Stimulated activated naive CD8-positive, alpha-beta T cell treated with anti-CD3 and anti-CD28 coated beads, Interleukin-15, amount 100 ng/mL, for 72 hours (primary cell): ENCODE results near the gene PDK2.
"Not testable (repeated sequence)": the region's sequence is repeated elsewhere in the genome, so short reads cannot be mapped to it uniquely, and the experiment has no call there.

Source experiments
- ATAC-seq: fragments of 150-1000 bp; cut with Tn5 transposase; 2 replicates; pipeline ENCODE4 v1.10.0; 2021; ENCODE audit warnings: mild to moderate bottlenecking, moderate library complexity
- DNase-seq, 2 donors: peaks; one replicate each; pipeline ENCODE4 v3.0.0; 2021 to 2022
- H3K27ac Mint-ChIP-seq, 2 donors: one replicate each; pipeline ENCODE4 v1.8.0; 2022; ENCODE audit warnings: mild to moderate bottlenecking in 2 of 2, mixed read lengths in 2 of 2, moderate library complexity in 2 of 2
- H3K27me3 Mint-ChIP-seq: one replicate; pipeline ENCODE4 v1.8.0; 2022; ENCODE audit warnings: mixed read lengths
- H3K4me1 Mint-ChIP-seq: one replicate; pipeline ENCODE4 v1.8.0; 2022; ENCODE audit warnings: mild to moderate bottlenecking, mixed read lengths
- H3K4me3 Mint-ChIP-seq, 2 donors: one replicate each; pipeline ENCODE4 v1.8.0; 2022; ENCODE audit warnings: mild to moderate bottlenecking in 2 of 2, mixed read lengths in 2 of 2, moderate library complexity in 1 of 2
- H3K9me3 Mint-ChIP-seq, 2 donors: one replicate each; pipeline ENCODE4 v1.8.0; 2022; ENCODE audit warnings: mixed read lengths in 2 of 2

PDK2 gene

GRCh38 chr17:50055055-50055425 is 40.1 kb upstream of the PDK2 start:
- Mint-ChIP-seq H3K4me1 (peaks cover 48% of the 10 kb centered on the region), H3K27me3 (peaks cover 29% of the 10 kb centered on the region), H3K27ac (peak overlapping the region in 1 of 2 donors; percentile 44), H3K9me3 (no peaks in the 10 kb centered on the region), H3K4me3 (peak overlapping the region; percentile 84 to 93)
- DNase-seq = no peak
- ATAC-seq = peak; percentile 0

GRCh38 chr17:50055426-50056216 is 39.5 kb upstream of the PDK2 start, which contains the start of gene ITGA3:
Gene ITGA3 (plus strand): TSS chr17:50056110. CDS start chr17:50056440, 330 bp downstream.
- peak within 1 kb of the TSS; percentile 84 to 93 for H3K4me3 Mint-ChIP-seq
- peaks cover 44% of the 10 kb centered on the region for H3K4me1 Mint-ChIP-seq
- no peaks in the 10 kb centered on the region for H3K9me3 Mint-ChIP-seq
- DNase-seq (peak; percentile 26 to 64), ATAC-seq (peak; percentile 55)
- H3K27me3 Mint-ChIP-seq = peaks cover 29% of the 10 kb centered on the region
- peak within 1 kb of the TSS; percentile 44 to 66 for H3K27ac Mint-ChIP-seq

DNA sequence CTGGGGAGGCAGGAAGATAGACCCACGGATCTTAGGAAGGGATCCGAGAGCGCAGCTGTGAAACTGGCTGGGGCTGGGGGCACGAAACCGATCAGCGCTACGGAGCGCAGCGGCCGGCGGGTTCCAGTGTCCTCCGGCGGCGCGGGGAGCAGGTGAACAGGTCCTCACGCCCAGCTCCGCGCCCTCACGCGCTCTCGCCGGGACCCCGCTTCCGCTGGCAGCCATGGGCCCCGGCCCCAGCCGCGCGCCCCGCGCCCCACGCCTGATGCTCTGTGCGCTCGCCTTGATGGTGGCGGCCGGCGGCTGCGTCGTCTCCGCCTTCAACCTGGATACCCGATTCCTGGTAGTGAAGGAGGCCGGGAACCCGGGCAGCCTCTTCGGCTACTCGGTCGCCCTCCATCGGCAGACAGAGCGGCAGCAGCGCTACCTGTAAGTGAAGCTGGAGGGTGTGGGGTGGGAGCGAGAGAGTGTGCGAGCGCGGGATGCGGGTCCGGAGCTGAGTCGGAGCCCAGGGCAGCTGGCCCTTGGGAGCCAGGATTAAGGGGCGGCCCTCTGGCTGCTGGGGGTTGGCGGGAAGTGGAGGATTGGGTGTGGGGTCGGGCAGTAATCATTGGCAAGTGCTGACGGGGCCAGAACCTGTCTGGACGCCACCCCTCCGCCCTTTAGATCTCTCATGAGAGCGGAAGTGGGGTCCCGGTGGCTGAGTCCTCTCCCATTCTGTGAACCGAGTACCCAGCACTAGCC is 38.8 kb upstream of the PDK2 start:
- peaks cover 36% of the 10 kb centered on the region for H3K4me1 Mint-ChIP-seq
- DNase-seq = peak; percentile 68 to 78
- peaks cover 29% of the 10 kb centered on the region for H3K27me3 Mint-ChIP-seq
- peak overlapping the region; percentile 84 to 93 for H3K4me3 Mint-ChIP-seq
- peak overlapping the region in 1 of 2 donors; percentile 66 for H3K27ac Mint-ChIP-seq
- H3K9me3 Mint-ChIP-seq = no peaks in the 10 kb centered on the region
- ATAC-seq = peak; percentile 86

- no peak overlapping the region for H3K27ac Mint-ChIP-seq
- peaks cover 29% of the 10 kb centered on the region for H3K27me3 Mint-ChIP-seq
- no peaks in the 10 kb centered on the region for H3K9me3 Mint-ChIP-seq
- DNase-seq (no peak), ATAC-seq (no peak)
- H3K4me3 Mint-ChIP-seq = peak overlapping the region; percentile 84 to 93
- H3K4me1 Mint-ChIP-seq = peaks cover 31% of the 10 kb centered on the region
These were observed 38.2 kb upstream of the PDK2 start for GRCh38 chr17:50056961-50057330.

DNA sequence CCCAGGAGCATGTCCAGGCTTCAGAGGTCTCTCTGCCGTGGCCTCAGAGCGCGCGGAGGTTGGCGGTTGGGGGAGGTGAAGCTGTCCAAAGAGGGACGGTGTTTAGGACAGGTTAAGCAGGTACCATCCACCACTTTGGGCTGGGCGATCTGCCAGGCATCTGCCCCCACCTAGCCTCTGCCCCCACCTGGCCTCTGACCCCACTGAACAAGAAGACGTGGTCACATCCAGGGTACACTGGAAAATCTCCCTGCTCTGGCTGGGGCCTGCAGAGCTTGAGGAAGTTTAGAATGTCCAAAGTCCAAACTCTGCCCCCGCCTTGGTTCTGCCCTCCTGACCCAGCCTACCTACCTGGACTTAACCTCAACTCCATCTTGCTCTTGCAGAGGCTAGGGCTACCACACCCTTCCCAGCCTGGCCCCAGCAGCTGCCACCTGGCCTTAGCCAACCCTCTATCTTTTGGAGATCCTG is 37.6 kb upstream of the PDK2 start:
- Mint-ChIP-seq H3K4me1 (peaks cover 28% of the 10 kb centered on the region), H3K9me3 (no peaks in the 10 kb centered on the region), H3K27me3 (peaks cover 29% of the 10 kb centered on the region), H3K4me3 (peak overlapping the region; percentile 22 to 84), H3K27ac (no peak overlapping the region)
- no peak for ATAC-seq
- DNase-seq = no peak

DNA sequence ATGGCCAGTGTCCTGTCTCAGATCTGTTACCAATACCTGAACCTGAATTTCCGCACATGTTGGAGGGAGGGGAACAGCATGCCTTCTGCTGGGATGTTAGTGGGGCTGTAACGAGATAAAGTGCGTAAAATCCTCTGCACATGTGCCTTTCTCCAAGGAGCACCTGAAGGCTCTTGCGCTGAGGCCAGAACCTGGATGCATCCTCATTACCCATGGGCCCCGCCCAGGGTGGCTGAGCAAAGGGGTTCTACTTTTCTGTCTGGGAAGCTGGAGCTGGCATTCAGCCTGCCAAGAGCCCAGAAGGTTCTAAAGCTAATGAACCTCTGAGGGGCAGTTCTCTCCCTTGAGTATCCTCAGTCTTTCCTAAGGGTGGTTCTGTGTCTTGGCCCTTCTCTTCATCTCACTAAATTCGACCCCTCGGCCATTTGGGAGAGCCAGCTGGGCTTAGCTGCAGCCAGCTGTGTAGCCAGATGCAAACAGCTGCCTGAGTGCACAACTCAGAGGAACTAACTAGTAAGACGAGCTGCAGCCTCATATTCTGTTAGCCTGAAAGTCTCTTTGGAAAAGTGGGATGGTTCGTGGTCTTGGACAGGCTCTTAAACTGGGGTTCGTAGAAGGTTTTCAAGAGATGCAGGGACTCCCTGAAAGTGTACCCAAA is 36.7 kb upstream of the PDK2 start:
- H3K27ac Mint-ChIP-seq = no peak overlapping the region
- H3K4me3 Mint-ChIP-seq = no peak overlapping the region
- H3K4me1 Mint-ChIP-seq = peaks cover 28% of the 10 kb centered on the region
- ATAC-seq (no peak), DNase-seq (no peak)
- H3K9me3 Mint-ChIP-seq = no peaks in the 10 kb centered on the region
- peaks cover 22% of the 10 kb centered on the region for H3K27me3 Mint-ChIP-seq

DNA sequence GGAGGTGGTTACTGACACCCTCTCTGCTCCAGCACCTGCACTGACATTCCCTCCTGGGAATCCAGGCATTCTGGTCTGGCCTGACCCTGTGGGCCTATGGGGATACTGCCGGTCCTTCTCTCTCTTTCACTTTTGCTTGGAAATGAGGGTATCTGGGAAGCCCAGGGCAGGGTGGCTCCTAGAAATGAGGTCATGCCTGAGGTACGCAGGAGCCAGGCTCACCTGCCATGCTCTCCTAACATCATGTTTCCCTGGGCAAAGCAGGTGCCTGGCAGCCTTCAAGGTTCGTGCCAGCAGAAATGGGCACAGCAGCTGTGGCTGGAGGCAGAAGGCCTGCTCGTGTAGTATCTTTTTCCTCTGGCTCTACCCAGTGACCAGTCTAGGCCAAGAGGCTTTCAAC is 35.9 kb upstream of the PDK2 start:
- no peak overlapping the region for H3K4me3 Mint-ChIP-seq
- peaks cover 28% of the 10 kb centered on the region for H3K4me1 Mint-ChIP-seq
- peak overlapping the region in 1 of 2 donors; percentile 46 for H3K27ac Mint-ChIP-seq
- H3K27me3 Mint-ChIP-seq = peaks cover 21% of the 10 kb centered on the region
- DNase-seq (no peak), ATAC-seq (no peak)
- no peaks in the 10 kb centered on the region for H3K9me3 Mint-ChIP-seq

DNA sequence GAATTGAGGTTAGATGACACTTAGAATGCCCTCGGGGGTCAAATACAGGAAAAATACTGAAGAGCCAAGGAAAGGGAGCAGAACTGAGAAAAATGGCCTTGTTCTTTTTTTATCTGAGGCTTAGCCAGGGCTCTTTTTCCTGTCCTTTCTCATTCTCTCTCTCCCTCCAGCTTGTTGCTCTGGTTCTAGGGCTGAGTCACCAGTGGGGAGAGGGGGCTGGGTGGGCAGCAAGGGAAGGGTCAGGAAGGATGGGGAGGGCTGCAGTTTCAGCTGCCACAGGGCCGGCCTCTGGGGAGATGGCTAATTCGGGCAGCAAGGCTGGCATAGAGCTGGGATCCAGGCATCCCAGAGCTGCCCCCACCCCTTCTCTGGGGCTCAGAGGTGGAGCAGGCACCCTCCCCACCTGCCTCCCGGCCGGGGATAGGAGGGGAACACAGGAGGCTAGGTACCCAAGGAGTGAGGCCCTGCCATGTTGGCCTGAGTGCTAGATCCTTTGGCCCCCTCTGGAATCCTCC is 35.3 kb upstream of the PDK2 start:
- no peak for DNase-seq
- peaks cover 27% of the 10 kb centered on the region for H3K4me1 Mint-ChIP-seq
- peaks cover 20% of the 10 kb centered on the region for H3K27me3 Mint-ChIP-seq
- no peaks in the 10 kb centered on the region for H3K9me3 Mint-ChIP-seq
- peak overlapping the region in 1 of 2 donors; percentile 46 for H3K27ac Mint-ChIP-seq
- no peak for ATAC-seq
- H3K4me3 Mint-ChIP-seq = no peak overlapping the region

GRCh38 chr17:50060951-50061712 is 34.0 kb upstream of the PDK2 start:
- Mint-ChIP-seq H3K27ac (peak overlapping the region in 1 of 2 donors; percentile 77), H3K4me1 (peaks cover 17% of the 10 kb centered on the region), H3K9me3 (no peaks in the 10 kb centered on the region), H3K27me3 (peaks cover 15% of the 10 kb centered on the region), H3K4me3 (no peak overlapping the region)
- ATAC-seq (no peak), DNase-seq (no peak)

DNA sequence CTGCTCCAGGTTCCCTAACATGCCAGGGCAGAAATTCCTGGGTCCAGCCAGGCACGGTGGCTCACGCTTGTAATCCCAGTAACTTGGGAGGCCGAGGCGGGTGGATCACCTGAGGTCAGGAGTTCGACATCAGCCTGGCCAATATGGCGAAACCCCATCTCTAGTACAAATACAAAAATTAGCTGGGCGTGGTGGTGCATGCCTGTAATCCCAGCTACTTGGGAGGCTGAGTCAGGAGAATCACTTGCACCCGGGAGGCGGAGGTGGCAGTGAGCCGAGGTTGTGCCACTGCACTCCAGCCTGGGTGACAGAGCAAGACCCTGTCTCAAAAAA is 33.5 kb upstream of the PDK2 start:
- H3K9me3 Mint-ChIP-seq, DNase-seq, ATAC-seq, H3K27ac Mint-ChIP-seq, H3K4me3 Mint-ChIP-seq: not testable (repeated sequence)
- Mint-ChIP-seq H3K27me3 (peaks cover 15% of the 10 kb centered on the region), H3K4me1 (peaks cover 14% of the 10 kb centered on the region)

DNA sequence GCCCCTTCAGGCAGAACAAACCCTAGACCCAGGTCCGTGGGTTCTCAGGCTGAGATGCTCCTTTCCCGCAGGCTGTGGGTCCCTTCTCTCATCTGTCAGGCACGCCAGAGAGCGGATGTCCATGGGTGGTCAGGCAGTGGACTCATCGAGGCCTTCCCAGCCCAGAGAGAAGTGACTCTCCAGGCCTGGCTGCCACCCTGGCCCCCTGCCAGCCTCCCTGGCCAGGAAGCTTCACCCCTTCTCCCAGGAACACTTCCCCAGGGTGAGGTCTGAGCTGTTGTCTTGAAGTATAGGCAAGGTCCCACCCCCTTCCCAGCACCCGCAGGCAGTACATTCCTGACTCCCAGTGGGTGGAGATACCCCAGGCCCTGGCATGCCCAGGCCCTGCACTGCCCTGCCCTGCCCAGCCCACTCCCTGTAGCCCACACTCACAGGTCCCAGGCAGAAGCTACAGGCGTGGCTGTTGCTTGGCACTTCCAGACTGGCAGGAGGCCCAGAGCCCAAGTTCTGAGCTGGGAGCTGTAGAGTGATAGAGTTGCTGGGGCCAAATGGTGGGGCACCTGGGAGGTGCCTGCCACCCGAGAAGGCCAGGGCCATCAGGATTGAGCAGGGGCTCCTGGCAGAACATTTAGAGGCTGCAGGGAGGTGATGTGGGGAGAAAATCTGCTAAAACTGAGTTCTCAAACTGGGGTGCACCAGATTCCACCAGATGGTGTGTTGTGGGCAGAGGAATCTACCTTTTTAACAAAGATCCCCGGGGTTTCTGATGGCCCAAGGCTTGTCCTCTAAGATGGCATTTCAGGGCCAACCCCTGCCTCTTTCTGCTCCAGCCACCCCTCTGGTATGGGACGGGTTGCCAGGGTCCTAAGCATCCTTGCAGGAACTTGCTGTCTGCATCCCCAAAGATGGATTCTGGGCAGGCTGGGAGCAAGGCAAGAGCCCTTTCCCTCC is 32.6 kb upstream of the PDK2 start:
- no peak overlapping the region for H3K4me3 Mint-ChIP-seq
- no peaks in the 10 kb centered on the region for H3K9me3 Mint-ChIP-seq
- H3K27me3 Mint-ChIP-seq = peaks cover 13% of the 10 kb centered on the region
- H3K4me1 Mint-ChIP-seq = peaks cover 5% of the 10 kb centered on the region
- no peak overlapping the region for H3K27ac Mint-ChIP-seq
- no peak for DNase-seq
- ATAC-seq = no peak

DNA sequence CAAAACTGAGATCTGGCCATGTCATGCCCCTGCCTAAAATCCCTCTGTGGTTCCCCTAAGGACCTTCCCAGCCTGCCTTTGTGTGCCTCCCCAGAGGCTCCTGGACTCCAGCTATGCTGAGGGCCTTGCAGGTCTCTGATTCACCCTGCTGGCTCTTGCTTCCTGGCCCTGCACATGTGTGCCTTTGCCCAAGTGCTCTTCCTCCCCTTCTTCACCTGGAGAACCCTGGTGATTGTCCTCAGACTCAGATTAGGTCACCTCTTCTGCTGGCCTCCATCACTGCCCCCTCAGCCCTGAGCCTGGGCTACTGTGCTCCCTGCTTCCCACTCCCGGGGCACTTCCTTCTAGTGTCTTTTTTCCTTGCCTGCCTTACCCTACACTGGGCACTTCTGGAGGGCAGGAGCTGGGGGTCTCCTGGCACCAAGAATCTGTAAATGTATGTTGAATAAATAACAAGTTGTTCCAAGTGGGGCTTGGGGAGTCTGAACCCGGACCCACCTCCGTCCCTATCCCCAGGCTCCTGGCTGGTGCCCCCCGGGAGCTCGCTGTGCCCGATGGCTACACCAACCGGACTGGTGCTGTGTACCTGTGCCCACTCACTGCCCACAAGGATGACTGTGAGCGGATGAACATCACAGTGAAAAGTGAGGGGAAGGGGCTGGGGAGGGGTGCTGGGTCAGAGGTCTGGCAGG is 31.4 kb upstream of the PDK2 start:
- H3K27ac Mint-ChIP-seq = peak overlapping the region; percentile 23 to 62
- no peak overlapping the region for H3K4me3 Mint-ChIP-seq
- no peaks in the 10 kb centered on the region for H3K4me1 Mint-ChIP-seq
- H3K9me3 Mint-ChIP-seq = no peaks in the 10 kb centered on the region
- no peak for ATAC-seq
- peaks cover 2% of the 10 kb centered on the region for H3K27me3 Mint-ChIP-seq
- no peak for DNase-seq

GRCh38 chr17:50064253-50065001 is 30.7 kb upstream of the PDK2 start:
- Mint-ChIP-seq H3K4me3 (no peak overlapping the region), H3K27ac (peak overlapping the region; percentile 3 to 42), H3K4me1 (no peaks in the 10 kb centered on the region), H3K27me3 (no peaks in the 10 kb centered on the region), H3K9me3 (no peaks in the 10 kb centered on the region)
- no peak for ATAC-seq
- DNase-seq = no peak
